ENCODE measurements around the gene COL23A1.

- TF ChIP-seq, protein P1, sequence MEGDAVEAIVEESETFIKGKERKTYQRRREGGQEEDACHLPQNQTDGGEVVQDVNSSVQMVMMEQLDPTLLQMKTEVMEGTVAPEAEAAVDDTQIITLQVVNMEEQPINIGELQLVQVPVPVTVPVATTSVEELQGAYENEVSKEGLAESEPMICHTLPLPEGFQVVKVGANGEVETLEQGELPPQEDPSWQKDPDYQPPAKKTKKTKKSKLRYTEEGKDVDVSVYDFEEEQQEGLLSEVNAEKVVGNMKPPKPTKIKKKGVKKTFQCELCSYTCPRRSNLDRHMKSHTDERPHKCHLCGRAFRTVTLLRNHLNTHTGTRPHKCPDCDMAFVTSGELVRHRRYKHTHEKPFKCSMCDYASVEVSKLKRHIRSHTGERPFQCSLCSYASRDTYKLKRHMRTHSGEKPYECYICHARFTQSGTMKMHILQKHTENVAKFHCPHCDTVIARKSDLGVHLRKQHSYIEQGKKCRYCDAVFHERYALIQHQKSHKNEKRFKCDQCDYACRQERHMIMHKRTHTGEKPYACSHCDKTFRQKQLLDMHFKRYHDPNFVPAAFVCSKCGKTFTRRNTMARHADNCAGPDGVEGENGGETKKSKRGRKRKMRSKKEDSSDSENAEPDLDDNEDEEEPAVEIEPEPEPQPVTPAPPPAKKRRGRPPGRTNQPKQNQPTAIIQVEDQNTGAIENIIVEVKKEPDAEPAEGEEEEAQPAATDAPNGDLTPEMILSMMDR (optimal IDR thresholded peaks at IDR 0.05 in 1 of 3, IDR thresholded peaks at IDR 0.05 in 1 of 3, conservative IDR thresholded peaks at IDR 0.05 in 1 of 3; ENCODE audit: extremely low read depth in 1 of 3, insufficient read depth in 2 of 3, low read length in 3 of 3) = peak; percentile 67 to 84 (median 82)
- no peak for TF ChIP-seq EZH2 (IDR thresholded peaks at IDR 0.05; ENCODE audit: low read length)
These were observed 129.0 kb downstream of the COL23A1 start for GRCh38 chr5:178461004-178461730.
